GM12873 (cell line): ENCODE results near the gene IL17D.

ENCODE experiments used
- CTCF ChIP-seq: IDR thresholded peaks from 2 replicates; pipeline ENCODE4 v1.5.1; 2012; ENCODE audit warnings: low read depth, mild to moderate bottlenecking, moderate library complexity, low read length, control low read depth; ENCODE audit not compliant: insufficient read depth; ENCODE audit errors: missing control alignments

IL17D gene, protein sequence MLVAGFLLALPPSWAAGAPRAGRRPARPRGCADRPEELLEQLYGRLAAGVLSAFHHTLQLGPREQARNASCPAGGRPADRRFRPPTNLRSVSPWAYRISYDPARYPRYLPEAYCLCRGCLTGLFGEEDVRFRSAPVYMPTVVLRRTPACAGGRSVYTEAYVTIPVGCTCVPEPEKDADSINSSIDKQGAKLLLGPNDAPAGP

GRCh38 chr13:20702915-20703779 is at the start of gene IL17D:
IL17D (plus strand) TSS chr13:20703699; CDS start chr13:20704002, 303 bp downstream.
- peak; percentile 5 for TF ChIP-seq CTCF

DNA sequence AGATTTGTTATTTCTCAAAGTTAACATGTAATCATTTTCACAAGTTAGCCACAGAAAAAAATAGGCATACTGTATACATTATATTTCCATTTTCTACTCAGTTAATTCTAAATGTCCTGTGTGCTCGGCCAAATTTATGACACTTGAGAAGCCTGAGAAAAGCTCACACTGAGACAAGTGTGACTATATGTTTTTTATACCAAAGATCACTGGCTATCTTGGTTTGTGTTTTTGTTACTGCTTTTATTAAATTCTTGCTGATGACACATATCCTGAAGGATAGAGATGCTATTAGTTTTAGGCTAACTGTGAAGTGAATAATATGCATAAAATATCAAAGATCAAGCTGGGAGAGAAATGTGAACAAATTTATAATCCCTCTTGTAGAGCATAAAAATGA is 49.3 kb upstream of the IL17D start:
- no peak for TF ChIP-seq CTCF

DNA sequence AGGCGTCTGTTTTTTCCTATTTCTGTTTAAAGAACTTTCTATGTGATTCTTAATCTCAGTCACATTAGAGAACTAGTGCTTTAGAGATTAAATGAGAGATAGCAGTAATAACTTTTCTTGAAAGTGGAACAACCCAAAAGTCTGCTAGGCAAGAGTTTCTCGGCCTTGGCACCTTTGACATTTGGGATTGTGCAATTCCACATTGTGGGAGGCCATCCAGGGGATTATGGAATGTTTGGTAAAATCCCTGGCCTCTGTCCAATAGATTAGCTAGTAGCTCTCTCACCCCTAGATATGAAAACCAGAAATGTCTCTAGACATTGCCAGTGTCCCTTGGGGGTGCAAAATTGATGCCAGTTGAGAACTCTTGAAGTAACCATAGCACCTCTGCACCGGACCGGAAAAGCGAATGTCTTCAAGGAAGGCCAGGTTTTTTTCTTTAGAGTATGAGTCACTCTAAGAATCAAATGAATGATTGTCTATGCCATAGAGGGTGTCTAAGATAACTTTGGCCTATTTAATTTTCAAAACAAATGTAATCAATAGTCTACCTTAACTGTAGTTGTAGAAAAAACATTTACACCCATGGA is 45.0 kb upstream of the IL17D start:
- no peak for TF ChIP-seq CTCF

- TF ChIP-seq CTCF = no peak
Observed at GRCh38 chr13:20664351-20664750, 39.1 kb upstream of the IL17D start.

DNA sequence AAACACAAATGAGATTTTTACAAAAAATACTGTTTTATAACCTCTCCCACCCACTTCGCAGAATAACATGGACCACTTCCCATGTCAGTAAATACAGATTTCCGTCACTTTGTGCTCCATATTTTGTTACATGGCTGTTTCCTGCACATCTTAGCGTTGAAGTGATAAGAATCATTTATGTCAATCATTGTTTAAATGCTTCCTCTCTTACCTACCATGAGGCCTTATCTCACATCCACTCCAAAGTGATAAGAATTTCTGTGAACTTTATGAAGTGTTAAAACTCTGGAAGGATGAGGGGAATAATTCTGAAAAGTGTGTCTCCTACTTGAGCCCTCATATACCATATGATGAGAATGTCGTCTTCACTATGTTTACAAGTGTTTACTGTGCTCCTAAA is 36.6 kb upstream of the IL17D start:
- no peak for TF ChIP-seq CTCF

DNA sequence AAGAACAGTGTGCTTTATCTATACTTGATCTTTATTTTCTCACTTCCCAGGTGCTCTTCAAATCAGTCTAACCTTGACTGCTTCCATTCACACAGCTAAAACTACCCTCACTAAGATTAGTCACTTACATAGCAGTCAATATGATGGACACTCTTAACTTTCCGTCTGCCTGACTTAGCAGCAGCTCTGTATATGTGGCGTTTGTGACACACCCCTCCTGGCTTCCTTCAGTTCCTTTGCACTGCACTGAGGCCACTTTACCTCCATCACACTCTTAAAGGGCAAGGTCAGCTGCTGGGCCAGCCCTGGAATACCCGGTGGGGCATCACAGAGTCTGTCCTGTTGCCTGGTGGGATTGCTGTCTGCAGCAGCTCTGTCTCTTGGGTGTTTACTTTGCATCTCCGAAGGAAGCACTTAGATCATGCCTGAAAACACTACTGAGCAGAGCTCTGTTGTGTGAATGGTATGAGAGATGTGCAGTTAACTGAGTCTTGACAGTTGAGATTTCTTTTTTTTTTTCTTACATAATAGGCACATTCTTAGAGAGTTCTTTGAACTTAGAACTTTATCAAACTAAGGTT is 35.6 kb upstream of the IL17D start:
- no peak for TF ChIP-seq CTCF

DNA sequence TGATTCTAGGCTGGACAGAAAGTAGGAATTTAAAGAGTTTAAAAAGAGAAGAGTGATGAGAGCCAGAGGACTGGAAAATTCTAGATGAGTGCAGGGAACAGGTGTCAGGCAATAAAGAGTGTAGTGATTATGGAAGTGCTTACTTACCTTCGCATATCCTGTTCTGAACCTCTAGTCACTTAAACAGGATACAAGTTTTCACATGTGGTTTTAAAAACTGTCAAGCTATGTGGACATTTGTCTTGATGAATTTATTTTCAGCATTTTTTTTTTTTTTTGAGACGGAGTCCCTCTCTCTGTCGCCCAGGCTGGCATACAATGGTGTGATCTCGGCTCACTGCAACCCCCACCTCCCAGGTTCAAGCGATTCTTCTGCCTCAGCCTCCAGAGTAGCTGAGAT is 34.3 kb upstream of the IL17D start:
- TF ChIP-seq CTCF = no peak
